Activated T-helper 1 cell treated with anti-CD3 and anti-CD28 coated beads, Interleukin-12 subunit alpha, Interleukin-12 subunit beta, Interleukin-2, Interleukin-4 antibody, amounts not matched to agents 30 ng/mL and 10 ng/mL and 1 ng/mL, durations not matched to agents 14 hours and 24 hours and 36 hours (primary cell): ENCODE data around the gene KRTAP10-4. TPM values are rescaled to one million over a fixed set of nuclear protein-coding genes. Genes with fewer than 3 reads are reported as not detected.
"Not testable (repeated sequence)": the region's sequence is repeated elsewhere in the genome, so short reads cannot be mapped to it uniquely, and the experiment has no call there.

Experiments
- DNase-seq: peaks from one replicate; pipeline ENCODE4 v3.0.0; 2021; ENCODE audit warnings: low spot score
- H3K27ac Mint-ChIP-seq: one replicate; pipeline ENCODE4 v1.8.0; 2021; ENCODE audit warnings: mild to moderate bottlenecking, mixed read lengths
- H3K27me3 Mint-ChIP-seq: one replicate; pipeline ENCODE4 v1.8.0; 2022; ENCODE audit warnings: mild to moderate bottlenecking, moderate library complexity, mixed read lengths; ENCODE audit not compliant: insufficient read depth
- H3K36me3 Mint-ChIP-seq: one replicate; pipeline ENCODE4 v1.8.0; 2021; ENCODE audit warnings: low read depth, mixed read lengths
- H3K4me1 Mint-ChIP-seq: one replicate; pipeline ENCODE4 v1.8.0; 2021; ENCODE audit warnings: low read depth, mixed read lengths
- H3K4me3 Mint-ChIP-seq: one replicate; pipeline ENCODE4 v1.8.0; 2021; ENCODE audit warnings: mild to moderate bottlenecking, moderate library complexity, mixed read lengths
- H3K9me3 Mint-ChIP-seq: one replicate; pipeline ENCODE4 v1.8.0; 2021; ENCODE audit warnings: mixed read lengths
- intact Hi-C: fragments of 100-400 bp; cut with micrococcal nuclease; formaldehyde crosslinking; loops from one replicate; pipeline ENCODE4 v1.15.1; 2024
- total RNA-seq: library from RNA; stranded (reverse); gene quantifications from 2 replicates; pipeline ENCODE4 v1.2.3, GENCODE V29; 2022

The KRTAP10-4 gene
- total RNA-seq, 1 donor from 2014 or later = not detected

DNA sequence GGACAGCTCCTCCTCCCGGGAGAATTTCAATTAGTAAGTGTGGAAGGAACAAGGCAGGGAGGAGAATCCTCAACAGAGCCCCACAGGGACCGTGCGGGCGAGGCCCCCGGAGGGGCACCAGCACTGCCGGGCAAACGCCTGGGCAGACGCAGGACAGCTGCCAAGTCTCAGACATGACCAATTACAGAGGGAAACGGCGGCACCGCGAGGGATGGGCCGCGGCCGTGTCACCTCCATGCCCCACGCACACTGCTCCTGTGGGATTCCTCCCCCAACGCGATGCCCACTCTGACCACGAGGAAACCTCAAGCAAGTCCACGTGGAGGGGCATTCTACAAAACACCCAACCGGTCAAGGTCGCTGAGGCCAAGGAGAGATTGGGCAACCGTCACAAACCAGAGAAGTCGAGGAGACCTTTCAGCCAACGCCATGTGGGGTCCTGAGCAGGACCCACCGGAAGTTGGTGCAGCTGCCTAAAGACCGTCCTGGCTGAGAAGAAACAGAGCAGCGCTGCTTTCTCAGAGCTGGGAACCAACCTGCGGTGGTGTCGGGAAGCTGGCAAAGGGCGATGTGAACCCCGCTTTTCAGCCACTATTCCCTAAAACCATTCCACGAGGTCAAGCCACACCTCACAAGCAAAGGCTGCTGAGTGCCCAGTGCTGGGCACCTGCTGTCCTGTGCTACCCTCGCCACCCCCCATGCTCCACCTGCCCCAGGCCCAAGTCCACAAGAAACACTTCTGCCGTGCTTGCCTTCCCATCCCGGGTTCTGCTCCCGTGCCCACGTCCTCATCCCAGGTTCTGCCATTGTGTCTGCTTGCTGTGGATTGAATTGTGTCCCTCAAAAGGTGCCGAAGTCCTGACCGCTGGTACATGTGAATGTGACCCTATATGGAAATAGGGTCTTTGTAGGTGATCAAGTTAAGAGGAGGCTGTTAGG lies 1.4 kb upstream of the KRTAP10-4 start:
- Mint-ChIP-seq H3K9me3 (peaks cover 17% of the 10 kb centered on the region), H3K27me3 (peaks cover 2% of the 10 kb centered on the region), H3K4me3 (no peak overlapping the region), H3K4me1 (no peaks in the 10 kb centered on the region), H3K27ac (no peak overlapping the region), H3K36me3 (no peaks in the 10 kb centered on the region)
- no peak for DNase-seq
- intact Hi-C loops = loop anchor here (2.0 kb wide), 1 partner anchor 29 kb away; the partner anchor contains the start of gene KRTAP10-7

DNA sequence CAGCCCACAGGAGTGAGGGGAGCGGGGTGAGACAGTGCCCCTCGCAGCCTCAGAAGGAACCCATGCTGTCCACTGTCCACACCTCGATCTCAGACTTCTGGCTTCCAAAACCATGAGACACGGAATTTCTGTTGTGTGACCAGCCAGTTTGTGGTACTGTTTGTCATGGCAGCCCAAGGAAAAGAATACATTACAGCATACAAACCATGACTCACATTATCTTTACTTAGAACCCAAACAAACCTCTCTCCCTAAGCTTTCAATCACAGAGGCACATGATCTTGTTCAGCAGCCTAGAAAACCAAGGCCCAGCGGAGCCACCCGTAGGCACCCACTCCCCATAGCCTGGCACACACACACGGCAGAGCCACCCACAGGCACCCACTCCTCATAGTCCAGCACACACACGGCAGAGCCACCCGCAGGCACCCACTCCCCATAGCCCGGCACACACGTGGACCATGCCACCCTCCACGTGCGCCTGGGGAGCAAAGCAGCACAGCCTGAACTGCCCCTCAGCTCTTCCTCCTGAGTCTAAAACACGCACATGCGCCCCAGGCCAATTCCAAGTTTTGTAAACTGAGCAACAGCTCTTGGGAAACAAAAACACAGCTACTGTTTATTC lies 458 bp upstream of the KRTAP10-4 start:
- H3K27ac Mint-ChIP-seq = no peak overlapping the region

GRCh38 chr21:44574457-44575306 lies 1.2 kb downstream of the KRTAP10-4 start:
- no peak for DNase-seq
- Mint-ChIP-seq H3K27ac (no peak overlapping the region), H3K4me3 (no peak overlapping the region), H3K27me3 (peaks cover 4% of the 10 kb centered on the region), H3K36me3 (no peaks in the 10 kb centered on the region), H3K4me1 (no peaks in the 10 kb centered on the region), H3K9me3 (peaks cover 36% of the 10 kb centered on the region)
- intact Hi-C loops = no loop called here

More for the DNA sequence above, 458 bp upstream of the KRTAP10-4 start:
- peaks cover 26% of the 10 kb centered on the region for H3K9me3 Mint-ChIP-seq
- no peak overlapping the region for H3K4me3 Mint-ChIP-seq
- no peak for DNase-seq
- H3K27me3 Mint-ChIP-seq = peaks cover 2% of the 10 kb centered on the region
- intact Hi-C loops = loop anchor here (2.0 kb wide), 1 partner anchor 28 kb away; the partner anchor contains the start of gene KRTAP10-7
- no peaks in the 10 kb centered on the region for H3K36me3 Mint-ChIP-seq
- no peaks in the 10 kb centered on the region for H3K4me1 Mint-ChIP-seq

GRCh38 chr21:44575307-44576024 lies 1.9 kb downstream of the KRTAP10-4 start:
- DNase-seq = no peak
- H3K27ac Mint-ChIP-seq = no peak overlapping the region
- H3K4me1 Mint-ChIP-seq = no peaks in the 10 kb centered on the region
- no peak overlapping the region for H3K4me3 Mint-ChIP-seq
- peaks cover 41% of the 10 kb centered on the region for H3K9me3 Mint-ChIP-seq
- H3K36me3 Mint-ChIP-seq = no peaks in the 10 kb centered on the region
- H3K27me3 Mint-ChIP-seq = peaks cover 4% of the 10 kb centered on the region
- intact Hi-C loops = no loop called here

DNA sequence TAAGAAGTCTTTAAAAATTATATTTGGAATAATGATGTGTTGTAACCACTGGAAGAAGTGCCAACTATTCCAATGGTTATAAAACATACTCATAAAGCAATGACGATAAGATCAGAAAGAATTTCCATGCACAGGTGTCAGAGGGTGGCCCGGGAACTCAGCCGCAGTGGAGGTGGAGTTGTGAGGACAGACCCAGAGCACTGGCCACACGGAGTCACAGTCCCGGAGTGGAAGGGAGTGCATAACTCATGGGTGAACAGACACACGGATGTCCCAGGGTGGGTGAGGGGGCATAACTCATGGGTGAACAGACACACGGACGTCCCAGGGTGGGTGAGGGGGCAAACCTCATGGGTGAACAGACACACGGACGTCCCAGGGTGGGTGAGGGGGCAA lies 2.5 kb downstream of the KRTAP10-4 start:
- no peak overlapping the region for H3K4me3 Mint-ChIP-seq
- H3K27ac Mint-ChIP-seq = no peak overlapping the region
- intact Hi-C loops = no loop called here
- peaks cover 4% of the 10 kb centered on the region for H3K27me3 Mint-ChIP-seq
- no peaks in the 10 kb centered on the region for H3K36me3 Mint-ChIP-seq
- peaks cover 46% of the 10 kb centered on the region for H3K9me3 Mint-ChIP-seq
- DNase-seq = no peak
- no peaks in the 10 kb centered on the region for H3K4me1 Mint-ChIP-seq

GRCh38 chr21:44578371-44579055 lies 5.0 kb downstream of the KRTAP10-4 start:
- no peak overlapping the region for H3K4me3 Mint-ChIP-seq
- no peak overlapping the region for H3K27ac Mint-ChIP-seq
- no peak for DNase-seq
- intact Hi-C loops = no loop called here
- H3K36me3 Mint-ChIP-seq = no peaks in the 10 kb centered on the region
- peaks cover 4% of the 10 kb centered on the region for H3K4me1 Mint-ChIP-seq
- H3K9me3 Mint-ChIP-seq = peaks cover 52% of the 10 kb centered on the region
- peaks cover 7% of the 10 kb centered on the region for H3K27me3 Mint-ChIP-seq

DNA sequence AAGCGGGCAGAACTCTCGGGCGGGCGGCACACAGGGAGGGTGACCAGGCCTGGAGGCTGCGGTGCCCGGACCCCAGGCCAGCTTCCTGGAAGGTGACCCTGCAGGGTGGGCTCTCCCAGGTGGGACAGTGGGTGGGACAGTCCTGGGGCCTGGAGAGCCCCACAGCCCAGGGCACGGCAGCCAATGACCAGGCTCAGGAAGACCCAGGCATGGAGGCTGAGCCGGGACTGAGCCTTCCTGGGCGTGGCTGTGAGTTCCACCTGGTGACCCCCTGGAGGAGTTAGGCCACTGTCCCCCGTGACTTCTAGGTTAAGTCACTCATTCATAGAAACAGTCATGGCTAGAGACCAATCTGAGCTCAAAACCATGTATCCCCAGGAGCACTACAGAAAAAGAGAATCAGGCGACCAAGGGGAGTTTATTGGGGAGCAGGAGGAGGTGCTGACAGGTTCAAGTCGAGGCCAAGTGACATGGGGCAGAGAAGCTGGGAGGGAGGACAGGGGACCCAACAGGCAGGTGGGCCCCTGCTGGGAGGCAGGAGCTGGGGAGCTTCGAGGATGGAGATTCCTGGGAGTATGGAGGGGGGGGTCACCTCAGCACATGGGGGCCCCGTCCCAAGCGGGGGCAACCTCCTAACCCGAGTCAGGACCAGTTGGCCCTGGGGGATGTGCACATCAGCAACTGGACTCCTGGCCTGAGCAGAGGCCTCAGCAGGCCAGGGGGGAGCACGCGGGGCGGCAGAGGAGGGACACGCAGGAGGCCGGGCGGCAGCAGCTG lies 5.7 kb downstream of the KRTAP10-4 start:
- Mint-ChIP-seq H3K9me3 (peaks cover 52% of the 10 kb centered on the region), H3K27me3 (peaks cover 7% of the 10 kb centered on the region), H3K27ac (no peak overlapping the region), H3K4me1 (peaks cover 12% of the 10 kb centered on the region), H3K36me3 (no peaks in the 10 kb centered on the region), H3K4me3 (no peak overlapping the region)
- no peak for DNase-seq
- intact Hi-C loops = no loop called here

DNA sequence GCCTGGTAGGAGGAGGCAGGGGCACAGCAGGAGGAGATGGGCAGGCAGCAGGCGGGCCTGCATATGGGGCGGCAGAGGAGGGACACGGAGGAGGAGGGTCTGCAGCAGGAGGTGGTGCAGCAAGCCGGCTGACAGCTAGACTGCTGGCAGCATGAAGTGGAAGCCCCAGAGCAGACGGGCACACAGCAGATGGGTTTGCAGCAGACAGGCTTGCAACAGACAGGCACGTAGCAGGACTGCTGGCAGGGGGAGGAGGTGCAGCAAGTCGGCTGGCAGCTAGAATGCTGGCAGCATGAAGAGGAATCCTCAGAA lies 6.3 kb downstream of the KRTAP10-4 start:
- Mint-ChIP-seq H3K36me3 (peaks cover 1% of the 10 kb centered on the region), H3K4me3 (no peak overlapping the region)
- intact Hi-C loops = loop anchor here (10.0 kb wide), 1 partner anchor 135 kb away; the partner anchor contains the start of gene TSPEAR

DNA sequence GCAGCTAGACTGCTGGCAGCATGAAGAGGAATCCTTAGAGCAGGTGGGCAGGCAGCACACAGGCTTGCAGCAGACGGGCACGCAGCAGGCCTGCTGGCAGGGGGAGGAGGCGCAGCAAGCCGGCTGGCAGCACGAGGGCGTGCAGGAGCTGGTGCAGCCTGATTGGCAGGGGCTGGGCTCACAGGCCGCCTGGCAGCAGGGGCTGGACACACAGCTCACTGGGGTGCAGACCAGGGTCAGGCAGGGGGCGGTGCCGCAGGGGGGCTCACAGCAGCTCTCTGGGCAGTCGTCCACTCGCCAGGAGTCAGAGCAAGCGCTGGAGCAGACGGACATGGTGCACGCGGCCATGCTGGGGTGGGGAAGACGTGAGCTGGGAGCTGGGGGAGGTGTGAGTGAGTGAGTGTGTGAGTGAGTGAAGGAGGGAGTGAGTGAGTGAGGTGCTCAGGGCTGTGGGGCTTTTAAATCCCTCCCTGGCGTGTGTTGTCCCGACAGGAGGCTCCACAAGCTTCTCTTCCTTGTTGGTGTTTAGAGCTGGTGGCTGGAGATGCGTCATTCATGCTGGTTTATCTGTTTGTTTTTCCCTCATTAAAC lies 6.8 kb downstream of the KRTAP10-4 start, which contains the start of gene KRTAP10-5:
KRTAP10-5 (minus strand) TSS at position 374 of the 591 bp plus-strand sequence; CDS start at position 348, 26 bp downstream.
- intact Hi-C loops = loop anchor here (10.0 kb wide), 1 partner anchor 134 kb away; the partner anchor contains the start of gene TSPEAR
- not testable (repeated sequence) for DNase-seq, H3K4me3 Mint-ChIP-seq, H3K36me3 Mint-ChIP-seq, H3K27ac Mint-ChIP-seq
- Mint-ChIP-seq H3K27me3 (peaks cover 13% of the 10 kb centered on the region), H3K4me1 (peaks cover 16% of the 10 kb centered on the region), H3K9me3 (peaks cover 52% of the 10 kb centered on the region)

More for the DNA sequence above, 6.3 kb downstream of the KRTAP10-4 start:
- no peak overlapping the region for H3K27ac Mint-ChIP-seq
- DNase-seq = no peak
- peaks cover 16% of the 10 kb centered on the region for H3K4me1 Mint-ChIP-seq
- H3K9me3 Mint-ChIP-seq = peaks cover 52% of the 10 kb centered on the region
- peaks cover 10% of the 10 kb centered on the region for H3K27me3 Mint-ChIP-seq

- intact Hi-C loops = loop anchor here (10.0 kb wide), 1 partner anchor 134 kb away; the partner anchor contains the start of gene TSPEAR
- H3K27me3 Mint-ChIP-seq = peaks cover 17% of the 10 kb centered on the region
- DNase-seq = no peak
- H3K36me3 Mint-ChIP-seq = peaks cover 1% of the 10 kb centered on the region
- no peak overlapping the region for H3K4me3 Mint-ChIP-seq
- peaks cover 16% of the 10 kb centered on the region for H3K4me1 Mint-ChIP-seq
- H3K27ac Mint-ChIP-seq = no peak overlapping the region
- peaks cover 47% of the 10 kb centered on the region for H3K9me3 Mint-ChIP-seq
Measured at GRCh38 chr21:44581158-44581557, 7.6 kb downstream of the KRTAP10-4 start.

DNA sequence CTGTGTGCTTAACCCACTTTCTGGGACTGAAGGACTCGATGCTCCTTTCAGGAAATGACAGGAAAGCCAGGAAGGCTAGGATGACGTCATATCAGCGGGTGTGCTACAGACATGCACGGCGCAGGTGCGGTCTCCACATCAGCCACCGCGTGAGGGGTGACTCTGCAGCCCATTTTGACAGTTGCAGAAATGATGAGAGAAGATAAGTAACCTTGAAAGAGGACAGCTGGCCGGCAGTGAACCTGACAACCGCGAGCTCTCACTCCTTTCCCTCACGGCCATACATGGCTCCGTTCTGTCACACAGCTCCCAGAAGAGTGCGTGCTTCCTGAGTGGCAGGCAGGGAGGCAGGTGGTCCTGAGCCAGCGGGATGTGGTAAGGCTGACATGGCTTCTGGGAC lies 8.5 kb downstream of the KRTAP10-4 start:
- peaks cover 1% of the 10 kb centered on the region for H3K36me3 Mint-ChIP-seq
- DNase-seq = no peak
- peaks cover 45% of the 10 kb centered on the region for H3K9me3 Mint-ChIP-seq
- H3K27me3 Mint-ChIP-seq = peaks cover 26% of the 10 kb centered on the region
- no peak overlapping the region for H3K27ac Mint-ChIP-seq
- peaks cover 16% of the 10 kb centered on the region for H3K4me1 Mint-ChIP-seq
- no peak overlapping the region for H3K4me3 Mint-ChIP-seq
- intact Hi-C loops = loop anchor here (10.0 kb wide), 1 partner anchor 133 kb away; the partner anchor contains the start of gene TSPEAR
